ENCODE data around the gene RANBP3L. TPM values are rescaled to one million over a fixed set of nuclear protein-coding genes. Genes with fewer than 3 reads are reported as not detected.

RANBP3L gene
- total and polyA plus RNA-seq, 10 of the 15 experiments (the other 5 are each of a cell fraction or from before 2014, with no cell fraction given) = 0.02 to 0.29 (median 0.06) TPM; not detected in 4

DNA sequence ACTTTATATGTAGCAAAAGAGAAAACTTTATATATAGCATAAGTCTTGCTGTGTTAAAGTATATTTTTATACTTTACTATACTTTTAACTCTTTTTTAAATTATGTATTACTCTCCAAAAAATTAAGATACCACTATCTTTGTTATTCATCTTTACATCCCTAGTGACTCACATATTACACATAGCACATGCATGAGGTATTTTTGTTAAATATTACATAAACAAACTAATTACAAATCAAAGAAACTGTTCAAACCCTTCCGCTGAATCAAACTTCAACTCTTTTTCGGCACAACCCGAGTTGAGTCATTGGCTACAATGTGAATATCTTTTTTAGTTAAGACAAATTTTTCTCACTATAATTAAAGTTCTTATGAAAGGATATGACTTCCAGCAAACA lies 92.0 kb downstream of the RANBP3L start (continued):
- TF ChIP-seq HDAC2 (IDR thresholded peaks at IDR 0.05) (no peak), TCF3 (IDR thresholded peaks at IDR 0.05; ENCODE audit: borderline replicate concordance, insufficient read depth, low read depth, low read length) (no peak)

GRCh38 chr5:36208786-36209185 lies 92.9 kb downstream of the RANBP3L start:
- Histone ChIP-seq H2AFZ (ENCODE audit: control insufficient read depth, low read depth, low read length) (no peak overlapping the region), H3K9ac (ENCODE audit: control insufficient read depth, insufficient read depth, low read length) (no peak overlapping the region), H3K9me3 (replicated peaks; ENCODE audit: control insufficient read depth, insufficient read depth, low read length) (no peaks in the 10 kb centered on the region), H3K79me2 (ENCODE audit: control insufficient read depth, insufficient read depth, low read length) (no peaks in the 10 kb centered on the region), H3K36me3 (ENCODE audit: control insufficient read depth in 2 of 2, insufficient read depth in 2 of 2, low read length in 1 of 2) (no peaks in the 10 kb centered on the region), H3K4me3 (no peak overlapping the region), H3K27me3 (replicated peaks in 1 of 2; ENCODE audit: control insufficient read depth in 2 of 2, insufficient read depth in 2 of 2, low read length in 1 of 2) (no peaks in the 10 kb centered on the region), H3K4me1 (ENCODE audit: control insufficient read depth, insufficient read depth, low read length) (no peaks in the 10 kb centered on the region), H3K4me2 (ENCODE audit: control insufficient read depth, insufficient read depth) (no peak overlapping the region), H3K27ac (ENCODE audit: control insufficient read depth, insufficient read depth) (no peak overlapping the region), H4K20me1 (ENCODE audit: control insufficient read depth, insufficient read depth) (no peaks in the 10 kb centered on the region)
- 92% methylated on average over 2 of the region's 2 CpGs for WGBS (ENCODE audit: insufficient coverage, insufficient replicate concordance, low lambda C conversion rate, missing lambda C conversion rate)
- ChIA-PET POLR2A (no interaction called here), SMC1A (ENCODE audit: uncharacterized antibody, unreplicated experiment) (interaction anchor here (2.2 kb wide), 1 partner anchor 8 kb away, joined by 7 read pairs; no protein-coding TSS in a partner anchor), CTCF (no interaction called here), RAD21 (ENCODE audit: unreplicated experiment) (no interaction called here)
- no TSS peak for BruUV-seq (replicated peaks)
- intact Hi-C loops (cut with micrococcal nuclease; ENCODE audit: unreplicated experiment) = no loop called here
- in situ Hi-C loops (cut with MboI) = no loop called here
- FAIRE-seq = peak; percentile 83
- DNase-seq (ENCODE audit: low read depth, low spot score) = no peak
- no peak for ATAC-seq
- TF ChIP-seq BMI1 (IDR thresholded peaks at IDR 0.05; ENCODE audit: borderline replicate concordance) (no peak), IRF4 (IDR thresholded peaks at IDR 0.05; ENCODE audit: low read depth, low read length) (no peak), ZNF207 (IDR thresholded peaks at IDR 0.05; ENCODE audit: borderline replicate concordance) (no peak), ESRRA (IDR thresholded peaks at IDR 0.05; ENCODE audit: low read length) (no peak), LARP7 (IDR thresholded peaks at IDR 0.05) (no peak), ETV6 (conservative IDR thresholded peaks at IDR 0.05 in 1 of 2, IDR thresholded peaks at IDR 0.05 in 1 of 2; ENCODE audit: borderline replicate concordance in 1 of 2, low read depth in 1 of 2) (no peak), IKZF1 (conservative IDR thresholded peaks at IDR 0.05) (no peak), NR2C2 (IDR thresholded peaks at IDR 0.05; ENCODE audit: borderline replicate concordance, control insufficient read depth, insufficient read length, low read depth) (no peak), PAX8 (IDR thresholded peaks at IDR 0.05) (no peak)
- TF ChIP-seq, protein P1, sequence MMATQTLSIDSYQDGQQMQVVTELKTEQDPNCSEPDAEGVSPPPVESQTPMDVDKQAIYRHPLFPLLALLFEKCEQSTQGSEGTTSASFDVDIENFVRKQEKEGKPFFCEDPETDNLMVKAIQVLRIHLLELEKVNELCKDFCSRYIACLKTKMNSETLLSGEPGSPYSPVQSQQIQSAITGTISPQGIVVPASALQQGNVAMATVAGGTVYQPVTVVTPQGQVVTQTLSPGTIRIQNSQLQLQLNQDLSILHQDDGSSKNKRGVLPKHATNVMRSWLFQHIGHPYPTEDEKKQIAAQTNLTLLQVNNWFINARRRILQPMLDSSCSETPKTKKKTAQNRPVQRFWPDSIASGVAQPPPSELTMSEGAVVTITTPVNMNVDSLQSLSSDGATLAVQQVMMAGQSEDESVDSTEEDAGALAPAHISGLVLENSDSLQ (IDR thresholded peaks at IDR 0.05) = no peak
- TF ChIP-seq, protein P2, sequence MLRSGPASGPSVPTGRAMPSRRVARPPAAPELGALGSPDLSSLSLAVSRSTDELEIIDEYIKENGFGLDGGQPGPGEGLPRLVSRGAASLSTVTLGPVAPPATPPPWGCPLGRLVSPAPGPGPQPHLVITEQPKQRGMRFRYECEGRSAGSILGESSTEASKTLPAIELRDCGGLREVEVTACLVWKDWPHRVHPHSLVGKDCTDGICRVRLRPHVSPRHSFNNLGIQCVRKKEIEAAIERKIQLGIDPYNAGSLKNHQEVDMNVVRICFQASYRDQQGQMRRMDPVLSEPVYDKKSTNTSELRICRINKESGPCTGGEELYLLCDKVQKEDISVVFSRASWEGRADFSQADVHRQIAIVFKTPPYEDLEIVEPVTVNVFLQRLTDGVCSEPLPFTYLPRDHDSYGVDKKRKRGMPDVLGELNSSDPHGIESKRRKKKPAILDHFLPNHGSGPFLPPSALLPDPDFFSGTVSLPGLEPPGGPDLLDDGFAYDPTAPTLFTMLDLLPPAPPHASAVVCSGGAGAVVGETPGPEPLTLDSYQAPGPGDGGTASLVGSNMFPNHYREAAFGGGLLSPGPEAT (IDR thresholded peaks at IDR 0.05; ENCODE audit: low read depth) = no peak
